Pancreas (tissue), 10 donors: Measurements from ENCODE around the gene LPAR1. TPM values are rescaled to one million over a fixed set of nuclear protein-coding genes. Genes with fewer than 3 reads are reported as not detected.

Experiments
- ATAC-seq, 4 donors: fragments of 200-7000 bp; cut with Tn5 transposase; one replicate each; pipeline versions ENCODE4 v1.8.0 to v1.9.1; 2020; ENCODE audit warnings: mild to moderate bottlenecking in 4 of 4, moderate library complexity in 4 of 4
- DNase-seq, 6 donors: peaks; one replicate each; pipeline ENCODE4 v3.0.0-alpha.2; 2020
- FAIRE-seq: peaks from 2 replicates; lab custom pipeline; 2012; peaks lifted over from hg19 to GRCh38; lab: Jason Lieb, UNC
- H3K27ac ChIP-seq, 4 donors: fragments of 200-600 bp; sonication (generic); 1 replicate in 3 of 4; 2 replicates in 1 of 4; pipeline versions ENCODE4 v1.5.0 to v1.8.0; 2020
- H3K27me3 ChIP-seq, 4 donors: fragments of 200-600 bp; one replicate each; pipeline ENCODE4 v1.8.0; 2021
- H3K36me3 ChIP-seq, 3 donors: fragments of 200-600 bp; sonication (generic) in 1 of 3; one replicate each; pipeline versions ENCODE4 v1.5.0 to v1.8.0; 2020 to 2021
- H3K4me1 ChIP-seq, 3 donors: fragments of 200-600 bp; one replicate each; pipeline ENCODE4 v1.8.0; 2021
- H3K4me3 ChIP-seq, 4 donors: fragments of 200-600 bp; sonication (generic) in 2 of 4; one replicate each; pipeline versions ENCODE4 v1.5.0 to v1.8.0; 2020 to 2021
- H3K9me3 ChIP-seq, 4 donors: fragments of 200-600 bp; one replicate each; pipeline ENCODE4 v1.8.0; 2021
- CTCF ChIP-seq, 4 donors: fragments of 200-600 bp; sonication (generic) in 3 of 4; IDR thresholded peaks; one replicate each; pipeline versions ENCODE4 v1.5.0 to v1.8.0; 2021; ENCODE audit warnings: antibody characterized with exemption in 4 of 4
- WGBS, 2 donors: extraction: QIAGEN DNeasy Blood & Tissue Kit; methylation state at CpG; one replicate each; pipeline ENCODE4 v1.1.7; 2013; 5-methylcytosine and 5-hydroxymethylcytosine counted together
- intact Hi-C, 3 donors: fragments of 100-400 bp; cut with DNase I; formaldehyde crosslinking; loops; one replicate each; pipeline versions ENCODE4 v1.11.1 to v1.14.2; 2022
- polyA plus RNA-seq, 2 donors: library from polyadenylated mRNA; stranded (reverse); fragments of 200-250 nt; gene quantifications; one replicate each; pipeline ENCODE4 v1.2.3, GENCODE V29; 2013
- total RNA-seq, 6 donors: library from RNA; stranded (reverse); fragmentation: NEBNext Ultra II Directional in 4 of 6; extraction: Animal tissue kit (Norgen Biotek cat#: 25700) in 4 of 6; gene quantifications; one replicate each; pipeline versions ENCODE4 v1.2.1 to v1.2.4, GENCODE V29; 2021 to 2023
- donor health status: healthy with polysubstance abuse.
- donor health status: DM: no; HTN: no; CAD: no; lungs with moderate emphysema.
- donor health status: DM: no; HTN: no; CAD: no.
- donor health status: control.
- donor health status: control.
- donor health status: Bipolar disorder and iron deficiency.
- donor health status: DM: yes; HTN: yes; CAD: no.
- donor health status: DM: no; HTN: no; CAD: no.
- donor health status: DM: no; HTN: no; CAD: no.
- donor health status: DM: yes; HTN: yes; CAD: no.

The LPAR1 gene
- total and polyA plus RNA-seq, 8 donors = 3.8 to 11.4 (median 5.2) TPM

GRCh38 chr9:111001526-111001925 is 36.7 kb downstream of the LPAR1 start:
- DNase-seq (no peak), ATAC-seq (peak in 1 of 4 donors; percentile 17), FAIRE-seq (no peak)
- H3K27ac ChIP-seq = no peak overlapping the region
- no peaks in the 10 kb centered on the region for H3K36me3 ChIP-seq
- no peak for TF ChIP-seq CTCF (IDR thresholded peaks at IDR 0.05)
- WGBS, 2 donors = 82 to 86% methylated on average over 1 of the region's 1 CpG
- H3K9me3 ChIP-seq = no peaks in the 10 kb centered on the region
- intact Hi-C loops = no loop called here
- H3K4me3 ChIP-seq = no peak overlapping the region
- no peaks in the 10 kb centered on the region for H3K27me3 ChIP-seq
- H3K4me1 ChIP-seq = no peaks in the 10 kb centered on the region

- H3K27ac ChIP-seq = no peak overlapping the region
- H3K36me3 ChIP-seq = no peaks in the 10 kb centered on the region
- no peaks in the 10 kb centered on the region for H3K9me3 ChIP-seq
- no peak overlapping the region for H3K4me3 ChIP-seq
- intact Hi-C loops = no loop called here
- no peak for FAIRE-seq
- no peaks in the 10 kb centered on the region for H3K4me1 ChIP-seq
- WGBS, 2 donors = 56 to 57% methylated on average over 2 of the region's 2 CpGs
- H3K27me3 ChIP-seq = no peaks in the 10 kb centered on the region
- ATAC-seq = peak in 3 of 4 donors; percentile 40 to 61 (median 40)
- no peak for TF ChIP-seq CTCF (IDR thresholded peaks at IDR 0.05)
- DNase-seq = peak in 3 of 6 donors; percentile 17 to 27 (median 25)
Observed at GRCh38 chr9:111000202-111000601, 38.1 kb downstream of the LPAR1 start.

- H3K27ac ChIP-seq = no peak overlapping the region
- no peaks in the 10 kb centered on the region for H3K36me3 ChIP-seq
- 95 to 96% methylated on average over 5 of the region's 5 CpGs for WGBS, 2 donors
- intact Hi-C loops = no loop called here
- H3K4me3 ChIP-seq = no peak overlapping the region
- ATAC-seq = no peak
- no peak for FAIRE-seq
- DNase-seq = no peak
- H3K4me1 ChIP-seq = no peaks in the 10 kb centered on the region
- H3K27me3 ChIP-seq = no peaks in the 10 kb centered on the region
- TF ChIP-seq CTCF (IDR thresholded peaks at IDR 0.05) = no peak
- no peaks in the 10 kb centered on the region for H3K9me3 ChIP-seq
Observed at GRCh38 chr9:110999379-110999778, 38.9 kb downstream of the LPAR1 start.

- no peaks in the 10 kb centered on the region for H3K9me3 ChIP-seq
- H3K4me3 ChIP-seq = no peak overlapping the region
- WGBS, 2 donors = 97% methylated on average over 1 of the region's 1 CpG
- H3K27ac ChIP-seq = no peak overlapping the region
- ATAC-seq (no peak), FAIRE-seq (no peak), DNase-seq (no peak)
- no peak for TF ChIP-seq CTCF (IDR thresholded peaks at IDR 0.05)
- H3K36me3 ChIP-seq = no peaks in the 10 kb centered on the region
- H3K27me3 ChIP-seq = no peaks in the 10 kb centered on the region
- no peaks in the 10 kb centered on the region for H3K4me1 ChIP-seq
- intact Hi-C loops = no loop called here
Observed at GRCh38 chr9:110997847-110998246, 40.4 kb downstream of the LPAR1 start.

- no peak for FAIRE-seq
- H3K9me3 ChIP-seq = no peaks in the 10 kb centered on the region
Observed at GRCh38 chr9:110996436-110997220, 41.6 kb downstream of the LPAR1 start.

More at GRCh38 chr9:110996436-110997220, 41.6 kb downstream of the LPAR1 start:
- no peak overlapping the region for H3K27ac ChIP-seq
- no peak overlapping the region for H3K4me3 ChIP-seq
- no peak for DNase-seq
- H3K36me3 ChIP-seq = no peaks in the 10 kb centered on the region
- intact Hi-C loops = no loop called here
- peak in 1 of 4 donors; percentile 30 for ATAC-seq
- no peaks in the 10 kb centered on the region for H3K27me3 ChIP-seq
- WGBS, 2 donors = 83 to 85% methylated on average over 9 of the region's 9 CpGs
- no peak for TF ChIP-seq CTCF (IDR thresholded peaks at IDR 0.05)
- H3K4me1 ChIP-seq = no peaks in the 10 kb centered on the region
